GM12875 (cell line): ENCODE data around the gene PRKAA2.

Source experiments
- H3K4me3 ChIP-seq: one replicate; pipeline ENCODE4 v1.5.1; 2011; ENCODE audit warnings: low read depth, low read length, control low read depth
- TF ChIP-seq, protein P1 (sequence below): IDR thresholded peaks from 2 replicates; pipeline ENCODE4 v1.5.1; 2011; ENCODE audit warnings: low read depth, mild to moderate bottlenecking, control low read depth, inconsistent platforms, low read length, moderate library complexity, borderline replicate concordance; ENCODE audit not compliant: insufficient read depth

The PRKAA2 gene

DNA sequence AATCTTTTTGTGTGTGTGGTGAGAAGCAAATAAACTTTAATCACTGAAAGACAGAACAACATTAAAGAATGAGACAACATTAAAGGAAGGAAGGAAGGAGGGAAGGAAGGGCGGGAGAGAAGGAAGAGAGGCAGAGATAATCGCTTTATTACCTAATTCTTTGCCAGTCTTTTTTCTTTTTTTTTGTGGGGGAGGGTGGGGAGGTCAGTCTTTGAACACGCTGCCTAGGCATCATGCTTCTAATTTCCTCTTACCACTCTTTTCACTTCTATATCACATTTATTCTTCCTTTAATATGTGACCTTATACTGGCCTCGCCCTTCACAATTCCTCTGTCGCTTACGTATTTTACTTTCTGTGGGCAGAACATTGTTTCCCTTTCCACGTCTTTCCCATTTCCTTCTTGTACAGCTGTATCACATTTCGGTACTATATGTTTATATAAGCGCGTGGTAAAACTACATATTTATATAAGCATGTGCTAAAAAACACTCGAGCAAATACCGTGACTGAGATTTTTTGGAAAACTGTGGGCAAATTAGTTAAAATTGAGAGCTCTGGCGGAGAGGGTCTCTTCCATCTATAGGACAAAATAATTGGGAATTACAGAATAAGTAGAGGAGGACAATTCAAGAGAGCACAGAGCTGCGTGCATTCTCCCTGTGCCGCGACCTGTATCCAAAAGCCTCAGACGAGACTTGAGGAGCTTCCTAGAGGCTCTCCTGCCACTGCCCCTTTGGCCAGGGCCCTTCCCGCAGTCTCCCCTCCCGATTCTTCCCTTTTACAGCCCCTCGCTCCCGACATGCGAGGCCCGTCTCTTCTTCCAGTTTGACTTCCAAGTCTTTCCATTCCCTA is 823 bp upstream of the PRKAA2 start:
- TF ChIP-seq, protein P1, sequence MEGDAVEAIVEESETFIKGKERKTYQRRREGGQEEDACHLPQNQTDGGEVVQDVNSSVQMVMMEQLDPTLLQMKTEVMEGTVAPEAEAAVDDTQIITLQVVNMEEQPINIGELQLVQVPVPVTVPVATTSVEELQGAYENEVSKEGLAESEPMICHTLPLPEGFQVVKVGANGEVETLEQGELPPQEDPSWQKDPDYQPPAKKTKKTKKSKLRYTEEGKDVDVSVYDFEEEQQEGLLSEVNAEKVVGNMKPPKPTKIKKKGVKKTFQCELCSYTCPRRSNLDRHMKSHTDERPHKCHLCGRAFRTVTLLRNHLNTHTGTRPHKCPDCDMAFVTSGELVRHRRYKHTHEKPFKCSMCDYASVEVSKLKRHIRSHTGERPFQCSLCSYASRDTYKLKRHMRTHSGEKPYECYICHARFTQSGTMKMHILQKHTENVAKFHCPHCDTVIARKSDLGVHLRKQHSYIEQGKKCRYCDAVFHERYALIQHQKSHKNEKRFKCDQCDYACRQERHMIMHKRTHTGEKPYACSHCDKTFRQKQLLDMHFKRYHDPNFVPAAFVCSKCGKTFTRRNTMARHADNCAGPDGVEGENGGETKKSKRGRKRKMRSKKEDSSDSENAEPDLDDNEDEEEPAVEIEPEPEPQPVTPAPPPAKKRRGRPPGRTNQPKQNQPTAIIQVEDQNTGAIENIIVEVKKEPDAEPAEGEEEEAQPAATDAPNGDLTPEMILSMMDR, result no peak
- no peak overlapping the region for H3K4me3 ChIP-seq

DNA sequence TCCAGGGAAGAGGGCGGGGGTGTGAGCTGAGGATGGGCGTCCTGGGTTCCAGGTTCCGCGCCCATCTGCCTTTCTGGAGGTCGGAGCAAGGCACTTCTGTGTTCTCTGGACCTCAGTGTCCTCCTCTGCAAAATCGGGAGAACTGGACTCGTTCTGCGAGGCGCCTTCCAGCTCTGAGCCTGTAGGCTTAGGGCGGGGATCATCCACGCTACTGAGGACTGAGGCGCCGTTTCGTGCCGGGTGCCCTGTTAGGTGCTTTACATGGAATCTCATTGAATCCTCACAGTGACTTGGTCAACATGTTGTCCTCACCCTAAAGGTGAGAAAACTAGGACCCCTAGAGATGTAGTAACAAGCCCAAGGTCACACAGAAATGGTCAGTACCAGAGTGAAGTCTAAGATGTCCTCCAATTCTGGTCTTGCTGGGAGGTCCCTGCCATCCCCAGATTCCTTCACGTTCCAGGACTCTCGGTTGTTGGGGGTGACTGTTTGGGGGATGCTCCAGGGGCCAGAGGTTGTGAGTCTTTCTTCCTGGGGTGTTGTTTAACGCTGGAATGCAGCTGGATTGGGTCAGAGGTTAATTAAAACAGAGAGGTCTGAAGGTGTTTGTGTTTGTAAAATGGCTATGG is 677 bp downstream of the PRKAA2 start:
- TF ChIP-seq, protein P1, result no peak
- H3K4me3 ChIP-seq, result no peak overlapping the region

DNA sequence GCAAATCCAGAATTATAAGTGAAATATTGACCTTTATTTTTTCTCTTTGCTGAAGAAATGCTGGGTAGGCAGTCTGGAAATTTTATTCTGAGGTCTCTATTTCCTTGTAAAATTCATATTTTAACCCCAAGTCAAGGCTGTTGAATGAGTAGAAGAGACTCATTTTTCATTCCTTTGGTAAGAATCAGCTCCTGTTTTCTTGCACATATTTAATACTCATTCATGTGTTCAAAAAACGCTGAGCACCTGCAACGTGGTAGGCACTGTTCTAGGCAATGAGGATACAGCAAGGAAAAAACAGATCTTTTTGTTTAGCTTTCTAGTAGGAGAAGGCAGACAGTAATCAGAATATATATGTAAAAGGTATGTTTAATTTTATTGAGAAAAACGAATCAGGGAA is 1.5 kb downstream of the PRKAA2 start:
- no peak overlapping the region for H3K4me3 ChIP-seq
- TF ChIP-seq, protein P1, result no peak

DNA sequence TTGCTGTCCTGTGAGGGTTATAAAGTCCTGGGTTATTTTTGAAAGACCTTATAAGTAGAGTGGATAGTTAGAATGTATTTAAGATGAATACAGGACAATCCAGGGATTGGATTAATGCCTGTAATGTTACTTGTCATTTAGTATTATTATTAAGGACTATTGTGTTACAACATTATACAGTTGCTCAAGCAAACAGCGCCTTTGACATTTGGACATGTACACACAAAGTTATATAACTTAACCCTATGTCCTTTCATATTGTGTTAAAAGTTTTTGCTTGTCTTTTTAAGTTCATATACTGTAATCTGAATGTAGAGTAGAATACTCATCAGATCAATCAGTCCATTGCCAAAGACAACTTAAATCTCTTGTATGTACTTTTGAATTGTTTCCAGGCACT is 2.0 kb downstream of the PRKAA2 start:
- no peak overlapping the region for H3K4me3 ChIP-seq
- TF ChIP-seq, protein P1, result no peak

DNA sequence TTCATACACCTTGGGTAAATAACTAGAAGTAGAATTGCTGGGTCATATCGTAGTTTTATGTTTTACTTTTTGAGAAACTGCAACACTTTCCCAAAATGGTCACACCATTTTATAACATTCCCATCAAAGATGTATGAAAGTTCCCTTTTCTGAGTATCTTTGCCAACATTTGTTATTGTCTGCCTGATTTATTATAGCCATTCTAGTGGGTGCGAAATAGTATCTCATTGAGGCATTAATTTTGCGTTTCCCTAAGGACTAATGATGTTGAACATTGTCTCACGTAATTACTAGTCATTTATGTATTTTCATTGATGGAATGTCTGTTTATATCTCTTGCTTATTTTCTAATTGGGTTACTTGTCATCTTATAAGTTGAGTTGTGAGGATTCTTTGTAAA is 3.4 kb downstream of the PRKAA2 start:
- TF ChIP-seq, protein P1, result no peak
- H3K4me3 ChIP-seq, result no peak overlapping the region

DNA sequence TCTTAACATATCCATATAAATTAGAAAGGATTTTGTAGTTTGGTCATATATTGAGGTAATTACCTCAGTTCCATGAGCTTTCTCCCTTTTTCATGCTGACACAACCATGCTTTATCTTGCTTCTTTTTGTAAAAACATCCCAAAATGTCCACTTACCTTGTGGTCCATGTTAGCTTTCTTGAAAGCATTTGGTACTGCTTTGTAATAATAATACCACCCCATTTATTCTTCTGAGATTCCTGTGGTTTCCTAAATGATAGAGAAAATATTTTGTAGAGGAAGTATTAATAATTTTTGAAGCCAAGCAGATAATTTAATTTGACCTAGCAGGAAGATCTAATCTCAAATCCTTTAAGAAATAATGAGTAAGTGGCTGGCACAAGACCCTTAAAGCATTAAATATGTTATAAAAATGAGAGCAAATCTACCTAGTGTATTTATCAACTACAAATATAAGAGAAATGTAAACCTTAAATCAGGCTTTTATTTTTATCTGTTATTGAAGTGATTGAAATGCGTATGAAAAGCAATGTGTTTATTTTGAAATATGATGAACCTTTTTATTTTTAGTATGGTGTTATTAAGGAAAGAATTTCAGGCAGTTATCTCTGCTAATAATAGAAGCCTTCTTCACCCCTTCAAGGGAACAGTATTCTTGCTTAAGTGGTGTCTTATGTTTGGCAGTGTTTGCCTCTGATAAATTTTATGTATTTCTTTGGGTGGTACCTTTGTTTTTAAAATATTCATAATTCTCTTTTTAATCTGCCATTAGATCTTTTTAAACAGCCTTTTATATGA is 9.2 kb downstream of the PRKAA2 start:
- H3K4me3 ChIP-seq, result no peak overlapping the region
- TF ChIP-seq, protein P1, result no peak
